HepG2 (cell line): Measurements from ENCODE around the gene F8. TPM values are rescaled to one million over a fixed set of nuclear protein-coding genes. Genes with fewer than 3 reads are reported as not detected.
A peak's percentile ranks its signal among the peaks of the same experiment; 100 is the strongest.

Experiments used
- ATAC-seq: fragments of 200-7000 bp; cut with Tn5 transposase; 3 replicates; pipeline ENCODE4 v1.9.1; 2020; ENCODE audit warnings: mild to moderate bottlenecking, moderate library complexity
- BruUV-seq: library from RNA; stranded (reverse); fragments of 400-500 nt; replicated peaks from 2 replicates; lab custom pipeline; 2021; lab: Mats Ljungman, UMichigan
- CTCF ChIA-PET: fragments of 300-600 bp; formaldehyde crosslinking; extraction: SDS; loops from one replicate; lab custom pipeline; 2021; ENCODE audit warnings: low total read pairs, inconsistent platforms, low intra/inter-chr PET ratio; lab: Yijun Ruan, JAX
- POLR2A ChIA-PET: fragments of 350-600 bp; sonication (Branson Sonifier 250); formaldehyde crosslinking; loops from one replicate; lab custom pipeline; 2020; ENCODE audit warnings: antibody characterized with exemption, inconsistent platforms; lab: Yijun Ruan, JAX
- DNase-seq: peaks from one replicate; pipeline ENCODE4 v3.0.0-alpha.2; 2015; ENCODE audit warnings: low spot score
- FAIRE-seq: peaks from 3 replicates; lab custom pipeline; 2011; peaks lifted over from hg19 to GRCh38; lab: Jason Lieb, UNC
- H2AFZ ChIP-seq: one replicate; pipeline ENCODE4 v1.6.1; 2011; ENCODE audit warnings: low read length, inconsistent platforms
- H3K27ac ChIP-seq: fragments of 300-600 bp; 3 replicates; pipeline ENCODE4 v1.8.0; 2011; ENCODE audit warnings: mixed run types, mild to moderate bottlenecking, mixed read lengths, low read length, inconsistent platforms; ENCODE audit not compliant: insufficient read depth; ENCODE audit errors: extremely low read length
- H3K27me3 ChIP-seq, 2 experiments: fragments of 200-600 bp in 1 of 2; 2 replicates in 1 of 2; 3 replicates in 1 of 2; pipeline versions ENCODE4 v1.6.0 to v1.8.0; 2011; ENCODE audit warnings: low read length in 2 of 2, mild to moderate bottlenecking in 2 of 2, moderate library complexity in 2 of 2, inconsistent platforms in 1 of 2; ENCODE audit not compliant: insufficient read depth in 2 of 2, control insufficient read depth in 1 of 2
- H3K36me3 ChIP-seq, 2 experiments: fragments of 200-600 bp in 1 of 2; replicated peaks in 1 of 2; 2 replicates in 1 of 2; 3 replicates in 1 of 2; pipeline versions ENCODE4 v1.5.1 to v1.8.0; 2011; ENCODE audit warnings: low read length in 2 of 2, inconsistent platforms in 1 of 2; ENCODE audit not compliant: insufficient read depth in 2 of 2, control insufficient read depth in 1 of 2
- H3K4me1 ChIP-seq: 2 replicates; pipeline ENCODE4 v1.5.1; 2012; ENCODE audit warnings: low read length, inconsistent platforms; ENCODE audit not compliant: insufficient read depth
- H3K4me2 ChIP-seq: 2 replicates; pipeline ENCODE4 v1.6.0; 2011; ENCODE audit warnings: low read depth, low read length, inconsistent platforms
- H3K4me3 ChIP-seq, 3 experiments: fragments of 200-600 bp in 1 of 3; sonication (generic), shearing (Covaris generic) in 1 of 3; replicated peaks in 1 of 3; 2 replicates each; pipeline ENCODE4 v1.5.1; 2011 to 2016; ENCODE audit warnings: low read length in 3 of 3, inconsistent platforms in 2 of 3, low read depth in 2 of 3, mild to moderate bottlenecking in 2 of 3, control low read depth in 1 of 3, mixed read lengths in 1 of 3; ENCODE audit not compliant: insufficient read depth in 1 of 3
- H3K79me2 ChIP-seq: one replicate; pipeline ENCODE4 v1.6.1; 2011; ENCODE audit warnings: low read length, inconsistent platforms; ENCODE audit not compliant: insufficient read depth
- H3K9ac ChIP-seq: 2 replicates; pipeline ENCODE4 v1.6.0; 2011; ENCODE audit warnings: mild to moderate bottlenecking, low read depth, low read length, inconsistent platforms; ENCODE audit not compliant: insufficient read depth
- H3K9me3 ChIP-seq: 2 replicates; pipeline ENCODE4 v1.5.1; 2012; ENCODE audit warnings: mild to moderate bottlenecking, low read length
- H4K20me1 ChIP-seq: 2 replicates; pipeline ENCODE4 v1.6.0; 2011; ENCODE audit warnings: inconsistent platforms, mild to moderate bottlenecking, low read length, moderate library complexity; ENCODE audit not compliant: insufficient read depth
- FOSL2 ChIP-seq: sonication (generic); formaldehyde crosslinking; IDR thresholded peaks from 2 replicates; pipeline ENCODE4 v1.4.0; 2020; ENCODE audit warnings: missing genetic modification reagents
- FOXA1 ChIP-seq, 2 experiments: fragments of 450-650 bp in 1 of 2; sonication (generic) in 1 of 2; formaldehyde crosslinking in 1 of 2; IDR thresholded peaks; 2 replicates each; pipeline versions ENCODE4 v1.4.0 to v1.6.1; 2016 to 2020; ENCODE audit warnings: missing genetic modification reagents in 1 of 2
- FOXA3 ChIP-seq: IDR thresholded peaks from 2 replicates; pipeline ENCODE4 v1.6.1; 2016; ENCODE audit warnings: missing genetic modification reagents, missing compliant biosample characterization
- NR2F1 ChIP-seq, 2 experiments: fragments of 450-650 bp in 1 of 2; formaldehyde crosslinking in 1 of 2; IDR thresholded peaks; 2 replicates each; pipeline versions ENCODE4 v1.5.0 to v1.6.1; 2016 to 2020; ENCODE audit warnings: mild to moderate bottlenecking in 1 of 2, missing compliant biosample characterization in 1 of 2, missing genetic modification reagents in 1 of 2, moderate library complexity in 1 of 2
- NR2F6 ChIP-seq, 2 experiments: IDR thresholded peaks; 2 replicates each; pipeline ENCODE4 v1.6.1; 2016; ENCODE audit warnings: antibody characterized with exemption in 1 of 2, mild to moderate bottlenecking in 1 of 2
- RARA ChIP-seq: IDR thresholded peaks from 2 replicates; pipeline ENCODE4 v1.6.1; 2016; ENCODE audit warnings: missing genetic modification reagents, missing compliant biosample characterization
- SAP130 ChIP-seq: IDR thresholded peaks from 2 replicates; pipeline ENCODE4 v1.6.1; 2016; ENCODE audit warnings: low read depth
- ZFY ChIP-seq: sonication (generic); formaldehyde crosslinking; IDR thresholded peaks from 2 replicates; pipeline ENCODE4 v1.4.0; 2020; ENCODE audit warnings: missing genetic modification reagents
- ZMAT3 ChIP-seq: sonication (generic); formaldehyde crosslinking; conservative IDR thresholded peaks from 2 replicates; pipeline ENCODE4 v1.7.0; 2021; ENCODE audit warnings: missing genetic modification reagents
- WGBS: methylation state at CpG from one replicate; pipeline ENCODE4 v1.1.6; 2017; ENCODE audit warnings: low lambda C conversion rate; 5-methylcytosine and 5-hydroxymethylcytosine counted together
- in situ Hi-C: cut with HindIII; loops from 2 replicates; pipeline ENCODE4 v1.10.0; 2017; ENCODE audit warnings: low pct_unique_long_range_greater_than_20kb; ENCODE audit not compliant: extremely low pct_ligation_motif_present
- intact Hi-C: fragments of 100-400 bp; cut with micrococcal nuclease; formaldehyde crosslinking; loops from one replicate; pipeline ENCODE4 v1.10.0; 2022; ENCODE audit not compliant: unreplicated experiment
- polyA plus RNA-seq, 8 experiments: library from polyadenylated mRNA; depleted of rRNA in 3 of 8; stranded (reverse) in 7 of 8; unstranded in 1 of 8; fragments of >200 nt; fragmentation: Illumina TruSeq in 4 of 8; extraction: Trizol in 4 of 8; gene quantifications; 2 replicates each; pipeline versions ENCODE4 v1.2.1 to v1.2.3, GENCODE V29; 2011 to 2016; ENCODE audit warnings: low read depth in 4 of 8, missing spikeins in 1 of 8, mixed read lengths in 1 of 8; ENCODE audit not compliant: insufficient read depth in 1 of 8
- total RNA-seq, 5 experiments: library from RNA; depleted of rRNA; stranded (reverse); fragments of >200 nt; fragmentation: Illumina TruSeq; extraction: Trizol; gene quantifications; 2 replicates each; pipeline ENCODE4 v1.2.3, GENCODE V29; 2016; ENCODE audit warnings: low read depth in 1 of 5
- TF ChIP-seq, protein P1 (sequence below): sonication (generic); formaldehyde crosslinking; IDR thresholded peaks from 2 replicates; pipeline ENCODE4 v1.5.0; 2020; ENCODE audit warnings: mild to moderate bottlenecking, low read depth, missing genetic modification reagents, borderline replicate concordance
- TF ChIP-seq, protein P2 (sequence below): IDR thresholded peaks from 2 replicates; pipeline ENCODE4 v1.4.0; 2020; ENCODE audit warnings: mild to moderate bottlenecking, missing genetic modification reagents
- TF ChIP-seq, protein P3 (sequence below): sonication (generic); formaldehyde crosslinking; IDR thresholded peaks from 2 replicates; pipeline ENCODE4 v1.4.0; 2020; ENCODE audit warnings: missing genetic modification reagents, mild to moderate bottlenecking, borderline replicate concordance

F8 gene
- total and polyA plus RNA-seq, 2 of the 13 experiments (the other 11 are each of a cell fraction or from before 2014, with no cell fraction given), result 0.29 to 0.61 TPM

DNA sequence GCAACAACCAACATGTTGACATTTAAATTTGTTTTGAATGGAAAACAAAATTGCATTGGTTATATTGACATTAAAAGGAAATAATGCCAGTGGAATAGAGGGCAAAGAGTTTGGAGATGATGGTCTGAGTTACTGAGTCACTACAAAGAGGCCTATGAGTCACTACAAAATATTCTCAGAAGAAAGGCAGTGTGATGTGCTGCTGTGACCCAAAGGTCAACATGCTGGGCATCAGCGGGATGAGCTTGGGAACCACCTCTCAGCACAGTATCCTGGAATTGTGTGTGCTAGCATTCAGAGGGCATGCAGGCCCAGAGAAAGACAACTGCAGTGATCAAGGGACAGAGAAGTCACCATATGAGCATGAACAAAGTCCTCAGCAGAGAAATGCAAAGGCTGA is 45.6 kb upstream of the F8 start:
- CTCF ChIA-PET, result no interaction called here
- no peak overlapping the region for H3K4me2 ChIP-seq
- FAIRE-seq, result peak; percentile 74
- H3K4me3 ChIP-seq, result no peak overlapping the region
- H3K9ac ChIP-seq, result no peak overlapping the region
- peak; percentile 12; the same call in 1 of the 3 replicates for ATAC-seq
- no peaks in the 10 kb centered on the region for H3K27me3 ChIP-seq
- in situ Hi-C loops, result no loop called here
- peak; percentile 47 to 51; a peak in 2 of 4 replicates for TF ChIP-seq NR2F1 (CRISPR knock-in tag; IDR thresholded peaks at IDR 0.05)
- TF ChIP-seq FOXA3, result peak; percentile 31; the same call in 1 of the 2 replicates
- TF ChIP-seq, protein P1, sequence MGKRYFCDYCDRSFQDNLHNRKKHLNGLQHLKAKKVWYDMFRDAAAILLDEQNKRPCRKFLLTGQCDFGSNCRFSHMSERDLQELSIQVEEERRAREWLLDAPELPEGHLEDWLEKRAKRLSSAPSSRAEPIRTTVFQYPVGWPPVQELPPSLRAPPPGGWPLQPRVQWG, result no peak
- TF ChIP-seq, protein P2, sequence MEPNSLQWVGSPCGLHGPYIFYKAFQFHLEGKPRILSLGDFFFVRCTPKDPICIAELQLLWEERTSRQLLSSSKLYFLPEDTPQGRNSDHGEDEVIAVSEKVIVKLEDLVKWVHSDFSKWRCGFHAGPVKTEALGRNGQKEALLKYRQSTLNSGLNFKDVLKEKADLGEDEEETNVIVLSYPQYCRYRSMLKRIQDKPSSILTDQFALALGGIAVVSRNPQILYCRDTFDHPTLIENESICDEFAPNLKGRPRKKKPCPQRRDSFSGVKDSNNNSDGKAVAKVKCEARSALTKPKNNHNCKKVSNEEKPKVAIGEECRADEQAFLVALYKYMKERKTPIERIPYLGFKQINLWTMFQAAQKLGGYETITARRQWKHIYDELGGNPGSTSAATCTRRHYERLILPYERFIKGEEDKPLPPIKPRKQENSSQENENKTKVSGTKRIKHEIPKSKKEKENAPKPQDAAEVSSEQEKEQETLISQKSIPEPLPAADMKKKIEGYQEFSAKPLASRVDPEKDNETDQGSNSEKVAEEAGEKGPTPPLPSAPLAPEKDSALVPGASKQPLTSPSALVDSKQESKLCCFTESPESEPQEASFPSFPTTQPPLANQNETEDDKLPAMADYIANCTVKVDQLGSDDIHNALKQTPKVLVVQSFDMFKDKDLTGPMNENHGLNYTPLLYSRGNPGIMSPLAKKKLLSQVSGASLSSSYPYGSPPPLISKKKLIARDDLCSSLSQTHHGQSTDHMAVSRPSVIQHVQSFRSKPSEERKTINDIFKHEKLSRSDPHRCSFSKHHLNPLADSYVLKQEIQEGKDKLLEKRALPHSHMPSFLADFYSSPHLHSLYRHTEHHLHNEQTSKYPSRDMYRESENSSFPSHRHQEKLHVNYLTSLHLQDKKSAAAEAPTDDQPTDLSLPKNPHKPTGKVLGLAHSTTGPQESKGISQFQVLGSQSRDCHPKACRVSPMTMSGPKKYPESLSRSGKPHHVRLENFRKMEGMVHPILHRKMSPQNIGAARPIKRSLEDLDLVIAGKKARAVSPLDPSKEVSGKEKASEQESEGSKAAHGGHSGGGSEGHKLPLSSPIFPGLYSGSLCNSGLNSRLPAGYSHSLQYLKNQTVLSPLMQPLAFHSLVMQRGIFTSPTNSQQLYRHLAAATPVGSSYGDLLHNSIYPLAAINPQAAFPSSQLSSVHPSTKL (CRISPR knock-in tag), result 0 out of 2 replicates have a peak, but pooled peaks have one; percentile 20
- no peak for TF ChIP-seq FOXA1 (IDR thresholded peaks at IDR 0.05)
- TF ChIP-seq FOXA1 (CRISPR knock-in tag; IDR thresholded peaks at IDR 0.05), result peak; percentile 63
- TF ChIP-seq RARA (CRISPR knock-in tag), result peak; percentile 23; the same call in 1 of the 2 replicates
- TF ChIP-seq, protein P3, sequence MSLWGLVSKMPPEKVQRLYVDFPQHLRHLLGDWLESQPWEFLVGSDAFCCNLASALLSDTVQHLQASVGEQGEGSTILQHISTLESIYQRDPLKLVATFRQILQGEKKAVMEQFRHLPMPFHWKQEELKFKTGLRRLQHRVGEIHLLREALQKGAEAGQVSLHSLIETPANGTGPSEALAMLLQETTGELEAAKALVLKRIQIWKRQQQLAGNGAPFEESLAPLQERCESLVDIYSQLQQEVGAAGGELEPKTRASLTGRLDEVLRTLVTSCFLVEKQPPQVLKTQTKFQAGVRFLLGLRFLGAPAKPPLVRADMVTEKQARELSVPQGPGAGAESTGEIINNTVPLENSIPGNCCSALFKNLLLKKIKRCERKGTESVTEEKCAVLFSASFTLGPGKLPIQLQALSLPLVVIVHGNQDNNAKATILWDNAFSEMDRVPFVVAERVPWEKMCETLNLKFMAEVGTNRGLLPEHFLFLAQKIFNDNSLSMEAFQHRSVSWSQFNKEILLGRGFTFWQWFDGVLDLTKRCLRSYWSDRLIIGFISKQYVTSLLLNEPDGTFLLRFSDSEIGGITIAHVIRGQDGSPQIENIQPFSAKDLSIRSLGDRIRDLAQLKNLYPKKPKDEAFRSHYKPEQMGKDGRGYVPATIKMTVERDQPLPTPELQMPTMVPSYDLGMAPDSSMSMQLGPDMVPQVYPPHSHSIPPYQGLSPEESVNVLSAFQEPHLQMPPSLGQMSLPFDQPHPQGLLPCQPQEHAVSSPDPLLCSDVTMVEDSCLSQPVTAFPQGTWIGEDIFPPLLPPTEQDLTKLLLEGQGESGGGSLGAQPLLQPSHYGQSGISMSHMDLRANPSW (CRISPR knock-in tag), result no peak
- TF ChIP-seq ZFY, result peak; percentile 20; the same call in 1 of the 2 replicates
- peak; percentile 61 for TF ChIP-seq NR2F6 (IDR thresholded peaks at IDR 0.05)
- TF ChIP-seq NR2F6 (CRISPR knock-in tag; IDR thresholded peaks at IDR 0.05), result peak; percentile 72; the same call in 1 of the 2 replicates
- TF ChIP-seq ZMAT3 (CRISPR knock-in tag), result no peak
- TF ChIP-seq SAP130, result peak; percentile 27; the same call in 1 of the 2 replicates
- peak; percentile 79 for TF ChIP-seq FOSL2 (CRISPR knock-in tag)
- peaks cover 33% of the 10 kb centered on the region for H3K4me1 ChIP-seq
- POLR2A ChIA-PET, result no interaction called here
- peak; percentile 46 for DNase-seq
- BruUV-seq, result no TSS peak
- H3K9me3 ChIP-seq, result no peaks in the 10 kb centered on the region
- H3K36me3 ChIP-seq, result no peaks in the 10 kb centered on the region
- no peaks in the 10 kb centered on the region for H4K20me1 ChIP-seq
- WGBS, result no CpG with 5 or more reads among the region's 1 CpG
- no peak overlapping the region for H3K27ac ChIP-seq
- H3K79me2 ChIP-seq, result peaks cover 23% of the 10 kb centered on the region
- intact Hi-C loops, result no loop called here
- no peak overlapping the region for H2AFZ ChIP-seq
